ENCODE measurements around the gene CHAC1.
A peak's percentile ranks its signal among the peaks of the same experiment; 100 is the strongest.

Gene CHAC1

GRCh38 chr15:40952901-40953712 lies at the start of gene CHAC1:
TSS of gene CHAC1 (plus strand) at chr15:40953471. CDS start at chr15:40953584, 113 bp downstream.
- DNase-seq = peak; percentile 90

- DNase-seq = no peak
Measured at GRCh38 chr15:40904552-40905201, 48.6 kb upstream of the CHAC1 start.

- peak; percentile 63 for DNase-seq
Measured at GRCh38 chr15:40906091-40906990, 46.9 kb upstream of the CHAC1 start.

DNA sequence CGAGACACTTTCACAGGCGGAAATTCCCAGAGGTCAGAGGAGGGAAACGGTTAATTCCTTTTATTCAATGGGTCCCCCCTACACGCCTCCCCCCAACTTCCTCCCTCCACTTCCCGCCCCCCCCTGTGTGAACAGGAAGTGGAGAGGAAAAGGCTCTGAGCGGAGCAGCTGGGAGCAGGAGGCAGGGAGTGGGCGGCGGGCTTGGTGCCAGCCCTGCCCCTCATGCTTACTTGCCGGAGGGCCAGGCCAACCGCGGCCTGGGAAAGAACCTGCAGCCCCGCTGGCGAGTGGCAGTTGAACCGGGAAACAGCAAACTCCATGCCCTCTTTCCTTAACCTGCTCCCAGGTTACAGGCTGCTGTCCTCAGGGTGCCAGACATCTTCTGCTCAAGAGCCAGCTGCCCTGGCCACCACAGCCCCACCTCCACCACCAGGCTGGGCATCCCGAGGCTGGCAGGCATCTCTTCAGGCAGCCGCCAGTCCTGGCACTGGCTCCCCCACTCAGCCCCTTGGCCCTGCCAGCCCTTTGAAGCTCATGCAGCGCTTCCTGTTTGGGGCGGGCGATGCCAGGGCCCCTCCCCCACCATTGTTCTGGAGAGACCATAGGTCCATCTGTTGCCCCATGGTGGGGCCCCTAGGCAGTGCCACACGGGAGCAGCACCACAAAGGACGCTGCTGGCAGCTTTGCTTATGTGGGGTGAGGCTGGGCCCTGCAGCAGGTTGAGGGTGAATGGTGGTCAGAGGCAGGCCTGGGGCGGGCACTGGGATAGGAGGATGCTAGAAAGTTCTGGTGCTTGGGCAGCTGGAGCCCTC lies 46.1 kb upstream of the CHAC1 start:
- no peak for DNase-seq

DNA sequence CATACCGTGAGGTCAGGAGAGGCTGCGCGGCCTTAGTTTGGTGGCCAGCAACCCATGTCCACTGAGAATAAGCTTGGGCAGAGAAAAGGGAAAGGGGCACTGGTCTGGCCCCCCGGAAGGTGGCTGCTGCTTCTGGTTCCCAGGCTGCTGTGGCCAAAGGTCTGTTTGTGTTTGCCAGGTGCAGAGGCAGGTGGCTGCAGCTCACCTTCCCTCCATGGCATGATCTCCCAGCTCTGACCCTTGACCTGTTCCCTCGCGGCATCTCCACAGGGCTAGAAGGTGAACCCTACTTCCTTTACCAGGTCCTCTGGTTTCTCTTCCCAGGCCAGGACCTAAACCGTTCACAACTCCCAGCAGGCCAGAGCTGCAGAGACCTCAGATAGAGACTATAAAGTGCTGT lies 45.2 kb upstream of the CHAC1 start:
- DNase-seq = no peak

DNA sequence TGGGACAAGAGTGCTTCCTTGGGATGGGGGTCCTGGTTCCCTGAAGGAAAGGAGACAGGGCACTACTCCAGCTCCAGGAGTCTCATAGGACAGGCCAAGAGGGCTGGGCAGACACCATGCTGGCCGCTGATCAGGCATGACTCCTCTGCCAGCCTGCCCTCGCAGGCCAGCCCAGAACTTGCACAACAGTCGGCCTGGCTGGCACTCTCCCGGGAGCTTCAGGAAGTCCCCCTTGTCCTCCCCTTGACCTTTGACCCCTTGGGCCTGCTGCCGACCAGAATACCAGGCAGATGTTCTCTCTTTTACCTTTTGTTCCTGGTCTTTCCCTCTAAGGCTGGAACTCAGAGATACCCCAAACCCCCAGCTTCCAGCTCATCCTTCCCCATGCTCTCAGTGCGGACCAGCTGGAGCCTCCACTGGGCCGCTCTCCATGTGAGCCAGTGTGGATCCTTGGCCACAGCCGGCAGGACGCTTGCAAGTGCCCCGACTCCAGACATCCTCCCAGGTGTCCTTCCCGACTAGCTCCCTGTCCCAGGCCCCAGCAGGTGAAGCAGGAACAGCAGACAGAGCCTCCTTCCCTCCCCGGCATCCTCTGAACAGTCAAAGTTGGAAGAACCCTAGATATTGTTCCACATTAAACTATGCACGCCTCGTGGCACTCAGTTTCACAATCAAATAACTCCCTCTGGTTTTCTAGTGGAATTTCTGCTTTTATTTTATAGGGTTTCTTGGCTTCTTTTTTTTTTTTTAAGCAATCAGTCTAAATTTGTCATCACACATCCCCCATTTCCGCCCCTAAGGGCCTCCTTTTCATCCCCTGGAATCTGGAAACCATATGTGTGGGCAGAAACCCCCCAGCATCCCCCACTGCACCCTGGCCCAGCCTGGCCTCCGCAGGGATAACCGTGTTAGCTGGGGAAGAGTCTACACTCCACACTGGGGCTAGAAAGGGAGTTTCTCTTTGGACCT lies 43.3 kb upstream of the CHAC1 start:
- DNase-seq = no peak

DNA sequence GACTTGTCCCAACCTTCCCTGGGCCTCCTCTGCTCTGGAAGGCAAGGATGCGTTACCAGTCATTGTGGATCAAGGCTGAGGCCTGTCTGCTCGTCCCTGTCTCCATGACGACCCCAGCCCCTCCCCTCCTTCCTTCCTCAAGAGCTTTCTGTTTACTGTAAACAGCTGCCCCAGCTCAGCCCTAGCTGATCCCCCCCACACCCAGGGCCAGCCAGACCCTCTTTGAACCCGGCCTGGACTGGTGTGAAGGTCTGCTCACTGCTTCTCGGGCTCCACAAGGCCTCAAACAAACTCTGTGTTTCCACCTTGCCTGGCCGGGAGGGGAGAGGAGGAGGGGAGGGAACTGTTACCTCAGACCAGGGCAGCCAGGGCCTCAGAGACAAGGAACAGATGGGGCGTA lies 42.1 kb upstream of the CHAC1 start:
- DNase-seq = no peak

GRCh38 chr15:40911693-40912092 lies 41.6 kb upstream of the CHAC1 start:
- DNase-seq = no peak

- DNase-seq = no peak
Measured at GRCh38 chr15:40912478-40912877, 40.8 kb upstream of the CHAC1 start.

DNA sequence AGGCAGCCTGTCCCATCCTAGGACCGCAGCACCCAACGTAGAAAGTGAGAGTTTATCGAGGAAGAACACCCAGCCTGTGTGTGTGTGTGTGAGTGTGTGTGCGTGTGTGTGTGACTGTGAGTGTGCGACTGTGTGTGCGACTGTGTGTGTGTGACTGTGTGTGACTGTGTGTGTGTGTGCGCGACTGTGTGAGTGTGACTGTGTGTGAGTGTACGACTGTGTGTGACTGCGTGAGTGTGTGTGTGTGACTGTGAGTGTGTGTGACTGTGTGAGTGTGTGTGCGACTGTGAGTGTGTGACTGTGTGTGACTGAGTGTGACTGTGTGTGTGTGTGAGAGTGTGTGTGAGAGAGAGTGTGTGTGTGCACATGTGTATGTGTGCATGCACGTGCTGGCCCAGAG lies 39.3 kb upstream of the CHAC1 start:
- DNase-seq = no peak

GRCh38 chr15:40914486-40914885 lies 38.8 kb upstream of the CHAC1 start:
- DNase-seq = no peak

GRCh38 chr15:40915116-40915661 lies 38.1 kb upstream of the CHAC1 start:
- no peak for DNase-seq

- no peak for DNase-seq
Measured at GRCh38 chr15:40915679-40916078, 37.6 kb upstream of the CHAC1 start.

- no peak for DNase-seq
Measured at GRCh38 chr15:40917585-40917984, 35.7 kb upstream of the CHAC1 start.

- DNase-seq = no peak
Measured at GRCh38 chr15:40918146-40918798, 35.0 kb upstream of the CHAC1 start.

DNA sequence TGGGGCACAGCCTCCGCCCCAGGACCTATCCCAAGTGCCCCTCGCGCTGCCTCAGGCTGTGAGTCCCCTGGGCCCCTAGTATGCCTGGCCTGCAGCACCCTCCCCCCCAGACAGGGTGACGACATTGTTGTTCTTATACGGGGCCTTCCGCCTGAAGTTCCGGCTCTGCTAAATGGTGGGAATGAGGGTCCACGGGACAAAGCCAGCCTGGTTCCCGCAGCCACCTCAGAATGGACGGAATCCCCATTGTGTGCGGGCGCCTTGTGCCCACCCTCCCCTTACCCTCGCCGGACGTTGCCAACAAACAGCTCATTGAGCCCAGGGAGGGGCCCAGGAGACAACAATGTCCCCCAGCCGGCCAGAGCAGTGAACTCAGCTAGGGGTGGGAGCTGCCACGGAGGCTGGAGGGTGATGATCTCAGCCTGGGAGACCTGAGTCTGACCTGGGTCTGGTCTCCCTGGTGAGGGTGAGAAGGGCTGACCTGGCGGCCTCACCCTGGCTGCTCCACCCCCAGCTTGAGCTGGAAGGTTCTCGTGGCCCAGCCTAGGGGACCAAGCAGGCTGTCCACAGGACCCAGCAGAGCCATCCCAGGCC lies 34.4 kb upstream of the CHAC1 start:
- DNase-seq = no peak

DNA sequence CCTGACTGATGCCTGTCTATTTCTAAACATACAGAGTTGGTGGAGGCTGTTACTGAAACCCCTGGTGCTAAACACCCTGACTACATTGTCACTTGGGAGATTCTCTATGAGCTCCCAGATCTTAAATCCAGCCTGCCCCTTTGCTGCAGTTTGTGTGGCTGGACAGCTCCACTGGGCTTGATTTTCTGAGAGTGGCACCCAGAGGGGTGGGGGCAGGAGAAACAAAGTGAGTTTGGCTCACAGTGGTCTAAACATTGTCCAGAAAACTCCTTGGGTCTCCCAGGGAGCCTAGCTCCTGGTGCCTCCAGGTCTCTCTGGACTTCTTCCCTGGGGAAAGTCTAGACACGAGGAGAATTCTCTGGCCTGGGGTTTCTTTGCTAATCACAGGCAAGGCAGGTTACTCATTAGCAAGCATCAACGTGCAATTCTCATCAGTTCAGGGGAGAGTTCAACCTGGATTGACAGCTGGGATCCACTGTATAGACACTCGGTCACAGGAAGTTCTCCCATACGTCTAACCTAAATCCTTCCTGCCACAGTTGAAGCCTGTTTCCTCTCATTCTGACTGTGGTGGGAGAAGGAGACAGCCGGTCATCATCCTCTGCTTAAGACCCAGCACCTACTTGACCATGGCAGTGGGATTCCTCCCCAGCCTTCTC lies 31.2 kb upstream of the CHAC1 start:
- no peak for DNase-seq

DNA sequence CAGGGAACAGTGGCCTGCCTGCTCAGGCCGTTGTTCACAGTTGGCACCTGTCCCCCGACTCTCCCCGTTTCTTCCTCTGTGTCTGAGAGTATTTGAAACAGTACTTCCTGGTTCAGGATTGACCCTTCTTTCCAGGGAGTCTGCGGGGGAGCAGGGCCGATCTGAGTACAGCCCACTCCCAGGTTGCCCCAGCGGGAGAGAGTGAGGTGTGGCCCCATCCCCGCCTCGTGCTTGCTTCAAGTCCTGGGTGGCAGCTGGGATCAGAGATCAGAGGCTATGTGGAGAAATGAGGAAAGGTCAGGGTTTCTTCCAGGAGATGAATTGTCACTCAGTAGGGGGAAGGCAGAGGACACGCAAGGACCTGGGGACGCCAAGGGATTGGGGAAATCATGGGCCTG lies 30.7 kb upstream of the CHAC1 start:
- DNase-seq = no peak

DNA sequence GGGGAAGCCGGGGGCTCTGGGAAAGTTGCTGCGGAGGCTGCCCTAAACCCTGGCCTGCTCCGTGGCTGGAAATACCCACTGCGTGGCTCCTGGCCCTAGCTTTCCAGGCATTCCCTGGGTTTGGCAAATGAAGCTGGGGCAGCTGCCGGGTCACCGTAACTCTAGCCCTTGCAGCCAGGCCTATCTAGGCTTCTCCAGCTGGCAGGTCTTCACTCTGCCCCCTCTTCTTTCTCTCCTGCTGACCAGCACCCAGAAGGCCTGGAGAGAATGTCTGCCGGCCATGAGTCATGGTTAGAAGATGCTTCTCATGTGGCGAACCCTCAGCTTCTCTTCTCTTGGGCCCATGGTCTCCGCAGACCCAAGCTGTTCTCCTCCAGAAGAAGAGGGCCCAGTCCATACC lies 29.7 kb upstream of the CHAC1 start:
- no peak for DNase-seq

DNA sequence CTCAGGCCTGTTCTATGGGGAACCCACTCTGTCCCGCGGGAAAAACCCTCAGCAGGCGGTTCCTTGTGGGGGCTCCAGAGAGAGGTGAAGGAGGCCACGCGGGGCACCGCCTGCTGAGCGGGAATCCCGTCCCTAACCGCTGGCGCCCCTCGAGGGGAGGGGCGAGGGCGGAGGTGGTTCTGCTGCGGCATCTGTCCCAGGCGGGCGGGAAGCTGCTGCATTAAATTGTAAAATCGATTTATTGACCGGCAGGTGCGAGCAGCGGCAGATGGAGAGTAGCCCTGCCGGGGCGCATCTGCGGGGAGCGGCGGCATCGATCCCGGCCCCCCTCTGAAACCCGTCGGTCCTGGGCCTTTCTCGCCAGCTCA lies 27.8 kb upstream of the CHAC1 start:
- no peak for DNase-seq
